Measurements from ENCODE around the gene PLA2R1.

PLA2R1 gene

GRCh38 chr2:160057356-160057755 lies 5.1 kb downstream of the PLA2R1 start:
- Mint-ChIP-seq H3K4me3 (no peak overlapping the region), H3K9me3 (no peaks in the 10 kb centered on the region), H3K36me3 (ENCODE audit: insufficient read depth) (peaks cover 2% of the 10 kb centered on the region), H3K27ac (ENCODE audit: low read depth) (no peak overlapping the region), H3K27me3 (peaks cover 73% of the 10 kb centered on the region), H3K4me1 (no peaks in the 10 kb centered on the region)
- no peak for ATAC-seq (replicated peaks; ENCODE audit: extremely low read depth, poor library complexity, severe bottlenecking)
- no peak for DNase-seq (ENCODE audit: low spot score in 2 of 2)

DNA sequence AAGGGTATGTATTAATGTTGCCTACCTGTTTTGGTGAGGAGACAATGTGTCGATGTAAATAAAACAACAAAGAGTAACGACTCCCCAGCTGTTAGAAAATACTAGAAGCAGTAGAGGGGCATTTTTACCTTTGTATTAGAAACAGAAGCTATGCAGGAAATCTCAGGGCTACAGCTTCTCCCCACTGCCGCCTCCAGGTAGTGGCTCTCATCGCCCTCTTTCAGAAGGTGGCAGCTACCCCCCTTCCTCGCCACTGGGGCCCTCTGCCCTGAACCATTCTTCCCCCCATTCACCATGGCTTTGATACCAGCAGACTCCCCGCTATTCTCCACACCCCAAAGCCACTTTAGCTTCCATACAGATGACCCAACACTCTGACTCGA lies 6.7 kb downstream of the PLA2R1 start:
- no peak overlapping the region for H3K4me3 Mint-ChIP-seq
- peaks cover 81% of the 10 kb centered on the region for H3K27me3 Mint-ChIP-seq
- H3K27ac Mint-ChIP-seq (ENCODE audit: low read depth): no peak overlapping the region

DNA sequence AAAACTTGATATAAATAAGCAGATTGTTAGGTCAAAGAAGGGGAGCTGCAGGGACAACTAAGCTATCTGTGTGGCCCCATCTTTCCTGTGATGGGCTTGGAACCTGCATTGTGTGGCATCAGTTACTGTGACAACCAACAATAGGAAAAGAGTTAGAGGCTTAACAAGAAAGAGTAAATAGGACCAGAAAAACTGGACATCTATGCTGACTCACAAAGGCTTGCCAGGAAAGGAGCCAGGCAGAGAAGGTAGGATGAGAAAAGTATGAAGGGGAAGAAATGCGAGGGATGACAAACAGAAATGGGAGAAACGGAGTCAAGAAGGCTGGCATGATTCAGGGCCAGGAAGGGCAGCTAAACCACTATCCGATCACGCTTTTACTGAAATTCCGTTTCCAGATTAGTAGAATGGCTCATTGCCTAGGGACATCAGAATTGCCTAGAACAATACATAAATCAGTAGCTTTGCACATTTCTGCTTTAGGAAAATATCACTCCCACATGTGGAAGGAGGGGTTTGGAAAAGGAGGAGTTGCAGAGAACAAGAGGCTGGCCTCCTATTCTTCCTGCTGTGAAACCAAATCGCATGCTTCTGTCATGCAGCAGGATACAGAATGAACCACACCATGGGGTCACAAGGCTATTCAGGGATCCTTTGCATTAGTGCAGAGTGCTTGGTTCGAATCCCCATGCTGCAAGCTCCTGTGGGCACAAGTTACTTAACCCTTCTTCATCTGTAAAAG lies 7.3 kb downstream of the PLA2R1 start:
- H3K9me3 Mint-ChIP-seq: no peaks in the 10 kb centered on the region
- no peak overlapping the region for H3K27ac Mint-ChIP-seq (ENCODE audit: low read depth)
- ATAC-seq (replicated peaks; ENCODE audit: extremely low read depth, poor library complexity, severe bottlenecking): no peak

More for the DNA sequence above, 6.7 kb downstream of the PLA2R1 start:
- DNase-seq (ENCODE audit: low spot score in 2 of 2) (no peak), ATAC-seq (replicated peaks; ENCODE audit: extremely low read depth, poor library complexity, severe bottlenecking) (no peak)
- H3K36me3 Mint-ChIP-seq (ENCODE audit: insufficient read depth): peaks cover 2% of the 10 kb centered on the region
- H3K9me3 Mint-ChIP-seq: no peaks in the 10 kb centered on the region
- no peaks in the 10 kb centered on the region for H3K4me1 Mint-ChIP-seq

GRCh38 chr2:160053946-160054345 lies 8.5 kb downstream of the PLA2R1 start:
- no peak overlapping the region for H3K4me3 Mint-ChIP-seq
- peaks cover 69% of the 10 kb centered on the region for H3K27me3 Mint-ChIP-seq
- H3K36me3 Mint-ChIP-seq (ENCODE audit: insufficient read depth): peaks cover 2% of the 10 kb centered on the region
- ATAC-seq (replicated peaks; ENCODE audit: extremely low read depth, poor library complexity, severe bottlenecking) (no peak), DNase-seq (ENCODE audit: low spot score in 2 of 2) (no peak)
- H3K4me1 Mint-ChIP-seq: no peaks in the 10 kb centered on the region
- no peaks in the 10 kb centered on the region for H3K9me3 Mint-ChIP-seq
- H3K27ac Mint-ChIP-seq (ENCODE audit: low read depth): no peak overlapping the region

More for the DNA sequence above, 7.3 kb downstream of the PLA2R1 start:
- DNase-seq (ENCODE audit: low spot score in 2 of 2): no peak
- Mint-ChIP-seq H3K4me3 (no peak overlapping the region), H3K4me1 (no peaks in the 10 kb centered on the region), H3K36me3 (ENCODE audit: insufficient read depth) (peaks cover 2% of the 10 kb centered on the region), H3K27me3 (peaks cover 79% of the 10 kb centered on the region)

GRCh38 chr2:160052531-160052930 lies 9.9 kb downstream of the PLA2R1 start:
- Mint-ChIP-seq H3K27me3 (peaks cover 54% of the 10 kb centered on the region), H3K4me3 (no peak overlapping the region), H3K4me1 (no peaks in the 10 kb centered on the region), H3K9me3 (no peaks in the 10 kb centered on the region), H3K36me3 (ENCODE audit: insufficient read depth) (peaks cover 2% of the 10 kb centered on the region), H3K27ac (ENCODE audit: low read depth) (no peak overlapping the region)
- ATAC-seq (replicated peaks; ENCODE audit: extremely low read depth, poor library complexity, severe bottlenecking) (no peak), DNase-seq (ENCODE audit: low spot score in 2 of 2) (no peak)

DNA sequence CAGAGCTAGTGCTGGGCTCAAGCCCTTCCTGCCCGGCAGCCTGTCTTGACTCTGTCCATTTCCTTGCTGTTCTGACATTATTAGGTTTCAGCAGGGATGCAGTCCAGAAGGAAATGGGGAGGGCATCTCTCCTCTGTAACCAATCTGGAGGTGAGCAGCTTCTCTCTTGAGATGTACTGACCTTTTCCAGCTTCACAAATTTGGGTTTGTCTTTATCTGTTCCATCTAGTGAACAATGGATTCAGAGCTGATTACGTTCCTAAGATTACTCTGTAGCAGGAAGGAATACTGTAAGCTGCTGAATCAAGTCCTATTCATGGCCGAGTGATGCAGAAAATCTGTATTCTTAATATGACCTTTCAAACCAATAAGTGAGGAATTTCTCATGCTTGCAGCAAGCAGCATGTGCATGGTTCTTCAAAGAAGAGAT lies 11.0 kb downstream of the PLA2R1 start:
- Mint-ChIP-seq H3K27ac (ENCODE audit: low read depth) (no peak overlapping the region), H3K27me3 (peaks cover 43% of the 10 kb centered on the region), H3K9me3 (no peaks in the 10 kb centered on the region), H3K4me3 (no peak overlapping the region), H3K4me1 (no peaks in the 10 kb centered on the region), H3K36me3 (ENCODE audit: insufficient read depth) (peaks cover 2% of the 10 kb centered on the region)
- ATAC-seq (replicated peaks; ENCODE audit: extremely low read depth, poor library complexity, severe bottlenecking) (no peak), DNase-seq (ENCODE audit: low spot score in 2 of 2) (no peak)

- Mint-ChIP-seq H3K36me3 (ENCODE audit: insufficient read depth) (no peaks in the 10 kb centered on the region), H3K27me3 (peaks cover 41% of the 10 kb centered on the region), H3K27ac (ENCODE audit: low read depth) (no peak overlapping the region), H3K9me3 (no peaks in the 10 kb centered on the region), H3K4me3 (no peak overlapping the region), H3K4me1 (no peaks in the 10 kb centered on the region)
- ATAC-seq (replicated peaks; ENCODE audit: extremely low read depth, poor library complexity, severe bottlenecking): no peak
- no peak for DNase-seq (ENCODE audit: low spot score in 2 of 2)
Measured at GRCh38 chr2:160050147-160050546, 12.3 kb downstream of the PLA2R1 start.

- Mint-ChIP-seq H3K27ac (ENCODE audit: low read depth) (no peak overlapping the region), H3K36me3 (ENCODE audit: insufficient read depth) (no peaks in the 10 kb centered on the region), H3K9me3 (no peaks in the 10 kb centered on the region), H3K4me3 (no peak overlapping the region), H3K27me3 (peaks cover 47% of the 10 kb centered on the region), H3K4me1 (no peaks in the 10 kb centered on the region)
- DNase-seq (ENCODE audit: low spot score in 2 of 2) (no peak), ATAC-seq (replicated peaks; ENCODE audit: extremely low read depth, poor library complexity, severe bottlenecking) (no peak)
Measured at GRCh38 chr2:160045703-160046210, 16.7 kb downstream of the PLA2R1 start.

DNA sequence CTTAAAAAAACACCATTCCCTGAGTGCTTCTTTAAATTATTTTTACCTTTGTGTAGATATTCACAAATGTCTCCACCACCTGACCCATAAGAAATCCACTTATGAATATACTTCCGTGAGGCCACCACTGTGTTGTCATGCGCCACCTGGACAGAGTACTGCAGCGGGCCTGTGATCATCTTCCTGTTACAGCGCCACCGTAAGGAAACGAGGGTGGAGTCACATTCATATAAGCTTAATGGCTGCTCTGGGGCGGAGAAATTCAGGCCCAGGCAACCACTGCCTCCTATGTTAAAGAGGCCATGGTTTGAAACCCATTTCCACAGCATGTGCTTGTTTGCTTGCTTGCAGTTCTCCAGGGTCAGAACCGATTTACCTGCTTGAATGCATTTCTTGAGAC lies 17.7 kb downstream of the PLA2R1 start:
- Mint-ChIP-seq H3K4me1 (no peaks in the 10 kb centered on the region), H3K27me3 (peaks cover 47% of the 10 kb centered on the region), H3K4me3 (no peak overlapping the region), H3K9me3 (no peaks in the 10 kb centered on the region), H3K36me3 (ENCODE audit: insufficient read depth) (no peaks in the 10 kb centered on the region), H3K27ac (ENCODE audit: low read depth) (no peak overlapping the region)
- ATAC-seq (replicated peaks; ENCODE audit: extremely low read depth, poor library complexity, severe bottlenecking) (no peak), DNase-seq (ENCODE audit: low spot score in 2 of 2) (no peak)

- DNase-seq (ENCODE audit: low spot score in 2 of 2) (no peak), ATAC-seq (replicated peaks; ENCODE audit: extremely low read depth, poor library complexity, severe bottlenecking) (no peak)
- Mint-ChIP-seq H3K9me3 (no peaks in the 10 kb centered on the region), H3K36me3 (ENCODE audit: insufficient read depth) (no peaks in the 10 kb centered on the region), H3K4me1 (no peaks in the 10 kb centered on the region), H3K27ac (ENCODE audit: low read depth) (no peak overlapping the region), H3K4me3 (no peak overlapping the region), H3K27me3 (peaks cover 47% of the 10 kb centered on the region)
Measured at GRCh38 chr2:160043265-160043664, 19.1 kb downstream of the PLA2R1 start.

DNA sequence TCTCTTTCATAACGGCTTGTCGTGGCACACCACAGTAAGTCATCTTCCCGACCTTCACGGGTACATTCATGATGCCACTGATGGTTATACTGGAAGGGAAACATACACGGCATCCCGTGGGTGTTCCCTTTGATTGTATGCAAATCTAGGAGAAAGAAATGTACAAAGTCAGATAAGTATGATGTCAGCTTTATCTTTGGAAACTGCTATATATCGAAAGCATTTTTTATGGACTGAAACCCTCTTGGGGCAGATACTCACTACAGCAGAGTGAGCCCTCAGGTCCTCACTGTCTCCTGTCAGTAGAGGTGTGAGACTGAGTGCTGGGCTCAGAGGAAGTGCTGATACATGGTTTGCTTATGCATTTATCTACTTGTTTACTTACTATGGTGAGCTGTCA lies 20.4 kb downstream of the PLA2R1 start:
- H3K4me3 Mint-ChIP-seq: no peak overlapping the region
- DNase-seq (ENCODE audit: low spot score in 2 of 2) (no peak), ATAC-seq (replicated peaks; ENCODE audit: extremely low read depth, poor library complexity, severe bottlenecking) (no peak)
- H3K9me3 Mint-ChIP-seq: no peaks in the 10 kb centered on the region
- H3K27me3 Mint-ChIP-seq: peaks cover 47% of the 10 kb centered on the region
- H3K27ac Mint-ChIP-seq (ENCODE audit: low read depth): no peak overlapping the region
- H3K4me1 Mint-ChIP-seq: no peaks in the 10 kb centered on the region
- H3K36me3 Mint-ChIP-seq (ENCODE audit: insufficient read depth): no peaks in the 10 kb centered on the region

DNA sequence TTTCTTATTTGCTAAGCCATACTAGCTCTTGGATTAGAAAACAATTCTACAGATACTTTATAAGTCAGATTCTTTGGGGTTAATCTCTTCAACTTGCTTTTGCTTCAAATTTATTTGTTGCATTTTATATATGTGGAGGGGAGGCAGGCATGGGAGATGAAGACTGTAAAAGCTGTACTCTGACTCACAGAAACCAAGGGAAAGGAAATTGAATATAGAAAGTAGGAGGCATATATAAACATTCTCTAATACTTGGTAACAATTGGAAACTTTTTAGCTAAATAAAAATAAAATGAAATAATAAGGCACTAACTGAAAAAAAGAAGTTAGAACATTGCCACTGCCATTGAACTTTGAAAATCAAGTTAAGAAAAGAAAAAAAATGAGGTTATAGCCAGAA lies 21.3 kb downstream of the PLA2R1 start:
- DNase-seq (ENCODE audit: low spot score in 2 of 2) (no peak), ATAC-seq (replicated peaks; ENCODE audit: extremely low read depth, poor library complexity, severe bottlenecking) (no peak)
- no peak overlapping the region for H3K27ac Mint-ChIP-seq (ENCODE audit: low read depth)
- no peak overlapping the region for H3K4me3 Mint-ChIP-seq
- H3K27me3 Mint-ChIP-seq: peaks cover 46% of the 10 kb centered on the region
- H3K36me3 Mint-ChIP-seq (ENCODE audit: insufficient read depth): no peaks in the 10 kb centered on the region
- H3K9me3 Mint-ChIP-seq: no peaks in the 10 kb centered on the region
- H3K4me1 Mint-ChIP-seq: no peaks in the 10 kb centered on the region

DNA sequence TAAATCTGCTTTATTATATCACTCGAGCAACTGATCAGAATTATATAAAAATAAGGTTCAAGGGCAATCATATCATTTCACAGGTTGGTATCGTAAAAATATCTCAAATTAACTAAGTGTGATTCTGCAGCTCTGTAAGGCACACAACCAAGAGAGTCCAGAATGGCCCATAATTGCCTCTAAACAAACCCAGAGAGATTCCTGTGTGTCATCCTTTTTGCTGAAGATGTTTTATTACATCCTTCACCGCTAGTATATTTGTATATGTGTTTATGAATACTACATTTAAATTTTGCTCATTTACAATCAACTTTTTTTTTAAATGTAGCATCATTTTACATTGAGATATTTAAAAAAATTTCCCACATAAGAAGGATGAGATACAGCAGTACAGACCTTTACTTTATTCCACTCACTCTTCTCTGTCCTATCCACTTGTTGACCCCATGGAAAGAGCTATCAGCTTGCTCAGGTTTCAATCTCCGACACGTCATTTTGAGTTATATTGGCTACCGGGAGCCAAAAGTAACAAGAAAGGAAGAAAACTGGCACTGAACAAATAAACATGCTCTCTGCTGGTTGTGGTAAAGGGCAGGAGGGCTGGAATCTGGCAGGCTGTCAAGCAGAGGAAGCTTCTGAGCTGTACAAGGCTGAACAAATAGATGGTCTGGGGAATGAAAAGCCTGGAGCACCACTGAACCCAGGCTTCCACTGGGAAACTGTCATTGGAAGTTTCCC lies 23.1 kb downstream of the PLA2R1 start:
- H3K36me3 Mint-ChIP-seq (ENCODE audit: insufficient read depth): no peaks in the 10 kb centered on the region
- H3K27me3 Mint-ChIP-seq: peaks cover 29% of the 10 kb centered on the region
- ATAC-seq (replicated peaks; ENCODE audit: extremely low read depth, poor library complexity, severe bottlenecking) (no peak), DNase-seq (ENCODE audit: low spot score in 2 of 2) (no peak)
- H3K4me3 Mint-ChIP-seq: no peak overlapping the region
- H3K27ac Mint-ChIP-seq (ENCODE audit: low read depth): no peak overlapping the region
- H3K9me3 Mint-ChIP-seq: no peaks in the 10 kb centered on the region
- H3K4me1 Mint-ChIP-seq: no peaks in the 10 kb centered on the region

All from central memory CD8-positive, alpha-beta T cell (primary cell).